ENCODE results near the gene ZFYVE28.
"Not testable (repeated sequence)": the region's sequence is repeated elsewhere in the genome, so short reads cannot be mapped to it uniquely, and the experiment has no call there.

The ZFYVE28 gene

DNA sequence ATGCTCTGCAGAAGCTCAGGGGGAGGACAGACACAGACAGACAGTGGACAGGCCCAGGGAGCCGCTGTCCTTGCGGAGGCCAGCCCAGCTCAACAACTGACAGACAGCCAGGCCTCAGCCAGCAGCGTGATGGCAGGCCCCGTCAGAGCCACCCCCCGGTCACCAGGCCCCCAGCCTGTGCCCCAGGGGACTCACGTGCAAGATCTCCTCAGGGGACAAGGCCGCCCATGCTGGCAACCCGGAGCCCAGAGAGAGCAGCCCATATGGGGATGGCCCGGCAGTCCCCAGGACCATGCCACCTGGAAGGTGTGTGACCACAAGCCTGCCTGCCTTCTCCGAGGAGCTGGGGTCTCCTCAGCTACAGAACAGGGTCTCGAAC is 128.5 kb downstream of the ZFYVE28 start:
- DNase-seq, result no peak

DNA sequence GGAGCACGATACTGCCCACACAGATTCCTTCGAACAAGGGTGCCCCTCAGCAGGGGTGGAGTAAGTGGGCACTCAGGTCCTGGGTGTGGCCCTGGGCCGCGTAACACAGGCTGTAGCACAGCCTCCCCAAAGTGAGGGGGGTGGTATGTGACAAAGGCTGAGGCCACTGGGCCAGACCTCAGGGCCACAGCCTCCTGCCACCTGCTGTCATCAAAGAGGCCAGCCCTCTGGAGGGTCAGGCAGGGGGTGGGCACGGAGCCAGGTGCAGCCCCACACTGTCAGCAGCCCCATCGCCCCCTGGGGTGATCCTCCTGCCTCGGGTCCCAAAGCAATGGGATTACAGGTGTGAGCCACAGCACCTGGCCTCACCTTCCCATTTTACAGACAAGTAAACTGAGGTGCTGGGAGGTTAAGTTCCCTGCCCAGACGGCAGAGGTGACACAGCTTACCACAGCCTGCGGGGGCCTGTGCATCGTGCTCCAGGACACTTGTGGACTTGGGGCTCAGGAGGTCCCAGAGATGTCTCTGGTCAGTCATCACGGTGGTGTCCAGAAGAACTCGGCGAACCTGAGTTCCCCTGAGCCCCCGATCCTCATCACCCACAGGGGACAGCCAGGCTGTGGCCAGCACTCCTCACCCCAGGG is 129.0 kb downstream of the ZFYVE28 start:
- no peak for DNase-seq

DNA sequence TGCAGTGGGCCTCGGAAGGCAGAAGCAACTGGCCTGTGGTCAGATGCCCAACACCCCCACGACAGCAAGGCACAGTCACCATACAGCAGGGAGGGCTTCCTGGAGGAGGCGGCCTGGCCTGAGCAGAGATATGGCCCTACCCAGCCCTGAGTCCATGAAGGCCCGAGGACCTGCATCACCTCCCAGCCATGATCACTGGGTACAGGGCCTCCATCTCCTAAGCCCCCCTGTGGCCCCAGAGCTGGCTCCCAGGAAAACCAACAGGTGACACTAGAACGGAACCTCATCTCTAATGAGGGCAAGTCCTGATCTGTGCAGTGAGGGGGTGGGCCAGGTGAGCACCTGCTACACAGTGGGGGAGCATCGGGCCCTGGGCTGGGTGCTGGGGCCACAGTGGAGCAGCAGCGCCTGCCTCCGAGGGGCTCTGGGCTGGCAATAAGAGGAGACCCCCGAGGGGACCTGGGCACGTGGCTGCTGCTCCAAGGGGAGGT is 130.3 kb downstream of the ZFYVE28 start:
- no peak for DNase-seq

DNA sequence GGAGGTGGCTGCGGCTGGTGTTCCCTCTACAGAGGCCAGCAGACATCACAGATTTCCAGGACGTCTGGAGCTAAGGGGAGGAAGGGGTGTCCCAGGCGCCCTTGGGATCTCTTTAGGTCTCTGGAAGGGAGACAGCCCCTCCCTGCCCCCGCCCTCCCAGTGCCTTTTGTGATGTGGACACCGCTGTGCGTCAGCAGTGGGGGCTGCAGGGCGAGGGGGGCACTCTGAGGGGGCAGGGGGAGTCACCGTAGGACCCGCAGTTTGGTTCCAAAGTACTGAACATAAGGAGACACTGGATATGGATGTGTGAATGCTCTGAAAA is 130.9 kb downstream of the ZFYVE28 start:
- no peak for DNase-seq

DNA sequence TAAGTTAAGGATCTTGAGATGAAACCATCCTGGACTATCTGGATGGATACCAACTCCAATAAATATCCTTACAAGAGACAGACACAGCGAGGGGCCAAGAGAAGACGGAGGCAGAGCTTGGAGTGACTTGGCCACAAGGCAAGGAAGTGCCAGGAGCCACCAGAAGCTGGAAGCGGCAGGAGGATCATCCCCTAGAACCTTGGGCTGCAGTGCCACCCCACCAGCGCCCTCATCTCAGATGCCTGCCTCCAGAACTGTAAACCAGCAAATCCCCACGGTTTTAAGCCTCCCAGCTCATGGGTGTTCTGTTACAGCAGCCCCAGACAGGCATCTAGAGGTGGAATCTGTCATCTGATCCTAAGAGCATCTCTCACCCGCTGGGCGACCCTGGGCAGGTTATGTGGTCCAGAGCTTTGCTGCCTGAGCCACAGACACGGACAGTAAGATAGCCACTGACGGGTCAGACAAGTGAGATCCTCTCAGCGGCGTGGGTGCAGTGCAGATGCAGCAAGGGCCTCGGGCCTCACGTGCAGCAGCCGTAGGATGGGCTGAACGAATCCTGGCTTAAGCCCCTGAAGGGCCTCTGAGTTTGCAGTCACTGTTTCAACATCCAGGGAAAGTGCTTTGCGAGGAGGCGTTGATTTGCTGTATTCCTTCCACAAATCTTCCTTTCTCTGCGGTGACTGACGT is 131.4 kb downstream of the ZFYVE28 start:
- DNase-seq, result no peak

DNA sequence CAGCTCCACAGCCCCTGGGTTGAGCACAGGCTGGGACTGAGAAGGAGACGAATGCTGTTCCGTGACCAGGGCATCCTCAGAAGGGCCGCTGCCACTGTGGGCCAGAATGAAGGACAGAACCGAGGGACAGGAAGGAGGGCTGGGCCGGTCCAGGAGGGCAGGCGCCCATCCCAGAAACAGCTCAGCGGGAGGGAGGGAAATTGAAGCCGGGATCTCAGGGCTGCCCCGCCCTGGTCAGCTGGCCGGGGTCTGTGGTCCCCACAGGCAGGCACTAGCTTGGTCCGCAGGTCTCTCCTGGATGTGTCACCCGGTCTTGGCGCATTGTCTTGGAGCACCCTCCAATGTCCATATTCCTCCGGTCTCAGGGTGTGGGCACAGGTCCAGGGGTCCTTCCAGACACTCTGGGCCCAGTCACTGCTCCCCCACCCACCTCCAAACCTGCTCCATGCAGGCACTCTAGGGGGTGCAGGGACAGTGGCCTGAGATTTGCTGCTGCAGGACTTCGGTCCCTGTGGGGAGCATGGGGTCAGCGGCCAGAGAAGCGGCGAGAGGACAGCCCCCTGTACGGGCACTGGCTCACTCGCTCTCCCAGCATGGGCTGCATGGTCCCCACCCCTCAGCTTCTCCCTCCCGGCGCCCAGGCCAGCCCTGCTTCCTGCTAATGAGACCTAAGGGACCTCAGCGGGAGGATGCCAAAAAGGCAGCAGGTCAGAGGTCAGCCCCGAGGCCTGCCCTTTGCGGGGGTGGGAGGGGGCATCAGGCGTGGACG is 132.6 kb downstream of the ZFYVE28 start:
- no peak for DNase-seq

DNA sequence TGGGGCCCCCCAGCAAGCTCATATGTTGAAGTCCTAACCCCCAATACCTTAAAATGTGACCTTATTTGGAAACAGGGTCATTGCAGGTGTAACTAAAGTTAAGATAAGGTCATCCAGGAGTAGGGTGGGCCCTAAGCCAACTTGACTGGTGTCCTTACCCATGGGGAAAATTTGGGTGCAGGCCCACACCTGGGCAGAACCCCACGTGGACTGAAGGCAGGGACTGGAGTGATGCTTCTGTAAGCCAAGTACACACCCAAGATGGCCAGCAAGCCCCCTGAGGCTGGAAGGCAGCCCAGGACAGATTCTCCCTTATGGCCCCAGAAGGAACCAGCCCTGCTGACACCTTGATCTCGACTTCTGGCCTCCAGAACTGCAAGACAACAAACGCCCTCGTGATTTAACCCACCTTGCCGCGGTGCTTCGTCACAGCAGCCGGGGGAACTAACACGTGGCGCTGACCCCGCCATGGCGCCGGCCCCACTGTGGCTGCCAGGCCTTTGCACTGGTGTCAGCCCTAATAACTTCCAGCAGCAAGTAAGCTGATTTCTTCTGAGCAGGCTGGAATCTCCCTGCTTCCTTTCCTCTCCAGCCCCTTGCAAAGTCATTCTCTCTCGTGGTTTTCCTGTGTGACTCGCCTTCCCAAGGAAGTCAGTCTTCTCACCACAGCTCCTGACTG is 133.4 kb downstream of the ZFYVE28 start:
- no peak for DNase-seq

DNA sequence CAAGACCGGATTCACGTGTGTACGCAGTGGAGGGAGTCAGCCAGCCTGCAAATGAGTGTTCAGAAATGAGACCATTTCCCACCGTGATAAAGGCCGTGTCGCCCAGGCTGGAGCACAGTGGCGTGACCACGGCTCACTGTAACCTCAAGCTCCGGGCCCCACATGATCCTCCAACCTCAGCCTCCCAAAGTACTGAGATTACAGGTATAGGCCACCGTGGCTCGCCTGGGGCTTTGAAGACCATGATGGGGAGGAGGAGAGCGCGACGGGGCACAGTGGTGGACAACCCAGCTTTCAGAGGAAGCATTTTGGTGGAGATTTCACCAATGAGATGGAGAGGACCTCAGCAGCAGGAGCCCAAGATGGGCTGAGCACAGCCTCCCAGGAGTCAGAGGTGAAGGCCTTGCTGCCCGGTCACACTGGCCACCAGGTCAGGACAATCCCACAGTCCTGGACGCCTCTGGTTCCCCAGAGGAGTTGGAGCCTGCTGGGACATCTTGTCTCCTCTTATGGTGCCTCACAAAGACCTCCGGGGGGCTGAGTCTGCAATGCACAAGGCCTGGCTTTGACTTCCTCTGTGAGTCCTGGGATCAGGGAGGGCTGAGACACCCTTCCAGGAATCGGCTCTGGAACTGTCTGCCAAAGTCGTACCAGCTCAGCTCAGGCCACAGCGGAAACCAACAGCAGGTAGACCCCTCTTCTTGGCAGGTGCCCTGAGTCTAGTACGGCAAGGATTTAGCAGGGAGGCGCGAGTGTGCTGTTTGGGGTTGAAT is 134.1 kb downstream of the ZFYVE28 start:
- DNase-seq, result no peak

DNA sequence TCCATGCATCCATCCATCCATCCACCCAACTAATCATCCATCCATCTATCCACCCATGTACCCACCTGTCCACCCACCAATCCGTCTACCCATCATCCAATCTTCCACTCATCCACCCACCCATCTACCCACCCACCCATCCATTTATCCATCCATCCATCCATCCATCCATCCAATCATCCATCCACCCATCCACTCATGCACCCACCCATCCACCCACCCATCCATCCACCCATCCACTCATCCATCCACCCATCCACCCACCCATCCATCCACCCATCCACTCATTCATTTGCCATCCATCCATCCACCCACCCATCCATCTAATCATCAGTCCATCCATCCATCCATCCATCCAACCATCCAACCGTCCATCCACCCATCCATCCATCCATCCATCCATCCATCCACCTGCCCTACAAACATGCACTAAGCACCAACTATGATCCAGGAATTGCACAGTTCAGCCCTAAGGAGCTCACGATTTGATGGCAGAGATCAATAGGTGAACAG is 135.2 kb downstream of the ZFYVE28 start:
- DNase-seq, result no peak

DNA sequence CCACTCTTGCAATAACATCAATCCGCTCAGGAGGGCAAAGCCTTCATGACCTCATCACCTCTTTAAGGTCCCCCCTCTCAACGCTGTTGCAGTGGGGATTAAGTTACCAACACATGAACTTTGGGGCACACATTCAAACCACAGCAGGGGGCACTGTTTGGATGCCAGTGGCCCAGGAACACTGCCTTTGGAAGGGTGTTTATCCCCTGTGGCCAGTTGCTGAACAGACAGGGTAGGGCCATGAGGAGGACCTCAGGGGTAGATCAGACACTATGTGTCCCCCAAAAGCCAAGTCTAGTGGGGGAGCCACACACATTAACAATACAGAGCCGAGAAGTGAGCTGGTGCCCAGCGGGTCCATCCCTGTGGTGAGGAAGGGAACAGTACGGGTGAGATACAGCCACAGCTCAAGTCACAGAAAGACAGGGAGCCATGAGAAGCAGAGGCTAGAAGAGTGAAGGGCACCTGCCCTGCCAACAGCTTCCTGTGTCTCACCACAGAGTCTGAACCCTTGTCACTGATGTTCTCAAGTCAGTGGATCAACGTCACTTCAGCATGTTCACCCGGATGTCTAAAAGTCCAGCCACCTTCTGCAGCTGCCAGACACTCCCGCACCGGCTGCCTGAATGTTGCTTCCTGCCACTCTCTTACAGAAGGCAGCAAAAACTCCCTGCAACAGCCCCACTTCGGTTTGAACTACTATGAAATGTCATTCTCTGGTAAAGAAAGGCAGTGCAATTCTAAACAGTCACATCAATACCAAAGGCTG is 136.7 kb downstream of the ZFYVE28 start:
- DNase-seq, result no peak

DNA sequence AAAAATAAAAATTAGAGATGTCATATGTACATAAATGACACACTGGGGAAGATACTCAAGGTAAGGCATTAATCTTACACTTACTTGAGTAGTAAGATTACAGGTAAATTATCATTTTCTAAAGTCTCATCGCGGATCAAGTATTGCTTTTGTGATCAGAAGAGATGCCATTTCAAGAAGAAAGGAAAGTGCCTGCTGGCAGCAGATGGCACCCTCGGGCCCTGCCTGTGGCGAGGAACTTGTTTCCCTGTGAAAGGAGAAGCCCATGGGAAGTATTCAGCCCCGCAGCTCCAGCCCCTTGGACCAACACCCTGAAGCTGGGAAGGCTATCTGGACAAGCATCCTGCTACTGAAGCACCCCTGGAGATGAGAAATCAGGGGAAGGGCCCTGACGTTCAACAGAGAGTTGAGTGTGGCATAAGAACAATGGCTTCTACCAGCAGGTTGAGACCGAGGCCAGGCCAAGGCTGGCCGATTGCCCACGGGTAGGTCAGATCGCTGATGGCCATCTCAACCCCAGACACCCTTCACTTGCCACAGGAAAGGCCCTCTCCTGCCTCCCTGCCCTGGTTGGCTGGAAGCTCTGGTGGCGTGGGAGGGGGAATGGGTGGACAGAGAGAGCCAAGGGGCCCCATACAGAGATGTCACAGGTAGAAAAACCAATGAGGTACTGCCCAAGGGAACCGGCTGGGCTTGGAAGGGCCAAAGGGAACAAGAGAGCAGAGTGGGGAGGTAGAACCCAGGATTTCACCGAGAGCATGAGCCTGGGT is 137.7 kb downstream of the ZFYVE28 start:
- peak in 16 of 51 donors; percentile 21 to 58 (median 36) for DNase-seq

DNA sequence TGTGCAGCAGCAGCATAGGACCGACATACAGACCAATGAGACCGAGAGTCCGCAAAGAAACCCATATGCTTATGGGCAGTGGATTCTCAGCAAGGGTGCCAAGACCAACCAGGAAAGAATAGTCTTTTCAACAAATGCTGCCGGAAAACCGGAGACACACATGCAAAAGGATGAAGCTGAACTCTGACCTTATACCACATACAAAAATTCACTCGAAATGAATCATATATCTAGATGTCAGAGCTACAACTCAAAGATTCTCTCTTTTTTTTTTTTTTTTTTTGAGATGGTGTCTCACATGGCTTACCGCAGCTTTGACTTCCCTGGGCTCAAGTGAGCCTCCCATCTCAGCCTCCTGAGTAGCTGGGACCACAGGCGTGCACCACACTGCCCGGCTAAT is 140.5 kb downstream of the ZFYVE28 start:
- no peak for DNase-seq

DNA sequence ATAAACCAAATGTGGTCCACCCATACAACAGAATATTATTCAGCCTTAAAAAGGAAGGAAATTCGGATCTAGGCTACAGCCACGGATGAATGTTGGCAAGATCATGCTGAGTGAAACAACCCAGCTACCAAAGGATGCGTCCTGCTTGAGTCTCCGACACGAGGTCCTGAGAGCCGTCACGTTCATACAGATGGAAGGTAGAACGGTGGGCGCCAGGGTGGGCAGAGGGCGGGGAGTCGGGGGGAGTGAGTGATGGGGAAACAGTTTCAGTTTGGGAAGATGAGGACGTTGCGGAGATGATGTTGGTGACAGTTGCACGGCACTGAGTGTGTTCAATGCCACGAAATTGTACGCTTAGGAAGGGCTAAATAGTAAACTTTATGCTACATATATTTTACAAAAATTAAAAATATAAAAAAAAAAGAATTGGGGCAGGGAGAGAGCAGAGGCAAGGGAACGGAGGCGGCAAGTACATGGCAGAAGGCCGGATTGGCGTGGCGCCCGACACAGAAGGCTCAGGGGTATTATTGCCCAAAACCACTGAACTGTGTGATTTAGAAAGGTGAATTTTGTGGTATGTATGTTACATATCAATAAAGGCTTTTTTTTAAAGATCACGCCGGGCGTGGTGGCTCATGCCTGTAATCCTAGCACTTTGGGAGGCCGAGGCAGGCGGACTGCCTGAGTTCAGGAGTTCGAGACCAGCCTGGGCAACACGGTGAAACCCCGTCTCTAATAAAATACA is 141.7 kb downstream of the ZFYVE28 start:
- DNase-seq, result no peak

DNA sequence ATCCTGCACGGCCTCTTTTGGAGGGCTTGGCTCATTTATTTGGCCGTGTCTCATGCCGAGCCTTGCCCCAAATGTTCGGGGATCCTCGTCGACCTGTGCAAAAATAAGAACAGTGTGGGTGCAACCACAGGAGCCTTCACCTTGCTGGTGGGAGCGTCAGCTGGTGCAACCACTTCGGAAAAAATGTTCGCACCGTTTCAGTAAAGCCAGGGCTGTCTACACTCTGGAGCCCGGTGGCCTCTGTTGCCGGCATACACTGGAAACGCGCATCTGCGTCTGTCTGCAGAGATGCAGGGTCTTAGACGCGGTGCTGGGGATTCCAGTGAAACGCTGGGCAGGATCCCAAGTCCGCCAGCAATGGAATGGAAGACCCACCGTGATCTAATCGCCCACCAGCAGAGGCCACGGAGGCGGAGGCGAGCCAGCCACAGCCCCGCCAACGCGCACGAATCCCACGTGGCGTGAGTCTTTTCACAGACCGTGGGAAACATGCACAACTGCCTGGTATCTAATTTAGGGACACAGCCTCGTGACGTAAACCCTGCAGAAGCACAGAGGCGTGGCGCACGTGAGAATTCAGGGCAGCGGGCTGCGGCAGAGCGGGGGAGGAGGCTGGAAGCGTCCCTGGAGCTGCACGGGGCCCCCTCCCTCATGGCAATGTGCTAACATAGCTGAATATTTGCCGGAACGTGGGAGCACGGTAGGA is 142.7 kb downstream of the ZFYVE28 start:
- peak in 1 of 51 donors; percentile 36 for DNase-seq

DNA sequence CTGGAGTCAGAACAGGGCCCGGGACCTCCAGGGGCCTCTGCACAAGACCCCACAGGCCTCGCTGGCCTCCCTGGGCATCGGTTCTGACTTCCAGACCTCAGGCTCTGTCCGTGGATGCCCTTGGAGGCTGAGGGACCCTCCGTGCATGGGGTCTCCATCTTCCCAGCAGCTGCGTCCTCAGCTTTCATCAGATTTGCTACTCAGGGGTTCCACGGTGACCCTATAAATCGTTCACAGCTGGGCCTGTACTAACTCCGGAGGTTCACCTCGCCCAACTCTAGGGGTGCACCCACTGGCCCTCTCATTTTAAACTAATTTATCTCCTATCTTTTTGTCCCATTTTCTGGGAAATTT is 143.4 kb downstream of the ZFYVE28 start:
- DNase-seq, result not testable (repeated sequence)

DNA sequence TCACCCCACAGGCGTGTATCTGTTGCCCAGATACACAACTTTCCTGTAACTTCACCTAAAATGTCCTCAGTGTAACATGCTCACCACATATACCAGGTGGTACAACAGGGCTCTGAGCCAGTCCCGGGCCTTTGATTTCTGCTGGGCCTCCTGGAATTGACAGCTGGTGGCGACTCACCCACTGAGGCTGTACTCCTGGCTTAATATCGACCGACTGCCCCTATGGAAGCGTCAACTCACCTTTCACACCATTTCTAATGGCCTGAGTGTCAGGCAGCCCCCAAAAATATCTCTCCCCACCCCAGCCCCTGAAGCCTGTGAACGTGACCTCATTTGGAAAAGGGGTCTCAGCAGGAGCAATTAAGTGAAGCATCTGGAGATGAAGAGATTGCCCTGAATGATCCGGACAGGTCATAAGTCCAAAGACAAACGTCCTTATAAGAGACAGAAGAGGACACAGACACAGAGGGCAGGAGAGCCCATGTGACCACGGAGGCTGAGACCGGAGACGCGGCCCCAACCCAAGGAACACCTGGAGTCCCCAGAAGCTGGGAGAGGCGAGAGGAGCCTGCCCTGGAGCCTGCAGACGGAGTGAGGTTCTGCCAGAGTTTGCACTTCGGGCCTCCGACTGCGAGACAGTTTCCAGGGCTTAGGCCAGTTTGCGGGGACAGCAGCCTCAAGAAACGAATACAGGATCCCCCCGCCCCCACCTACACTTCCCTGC is 144.0 kb downstream of the ZFYVE28 start:
- DNase-seq, result no peak

DNA sequence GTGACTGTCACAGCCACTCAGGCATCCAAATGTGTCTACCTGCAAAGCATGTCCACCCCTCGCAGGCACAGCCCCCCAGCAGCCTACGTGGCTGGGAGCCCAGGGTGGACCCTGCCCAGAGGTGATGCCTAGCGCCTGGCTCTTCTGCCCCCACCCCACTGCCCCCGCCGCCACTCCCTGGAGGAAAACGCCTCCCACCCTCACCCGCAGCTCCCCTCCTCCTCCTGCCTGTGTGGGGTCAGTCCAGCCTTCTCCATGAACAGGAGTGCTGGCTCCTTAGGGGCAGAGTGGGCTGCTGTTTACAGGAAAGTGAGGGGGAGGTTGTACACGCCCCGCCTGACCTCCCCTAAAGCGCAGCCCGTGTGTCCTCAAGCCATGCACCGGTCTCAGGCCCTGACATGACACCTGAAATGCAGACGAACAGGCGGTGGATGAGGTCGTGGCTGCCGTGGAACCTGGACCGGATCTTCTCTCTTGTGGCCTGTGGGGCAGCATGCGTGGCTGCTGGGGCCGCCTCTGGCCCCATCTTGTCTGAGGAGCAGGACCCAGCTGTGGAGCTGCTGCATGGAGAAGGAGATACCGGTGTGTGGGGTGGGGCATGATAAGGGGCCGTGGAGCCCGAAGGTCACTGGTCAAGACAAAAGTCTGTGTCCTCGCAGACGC is 144.7 kb downstream of the ZFYVE28 start:
- no peak for DNase-seq

All from hypothalamus (tissue), 51 donors.